Vagina (tissue), 2 donors: ENCODE data around the gene ARHGAP32. TPM values are rescaled to one million over a fixed set of nuclear protein-coding genes. Genes with fewer than 3 reads are reported as not detected.
A peak's percentile ranks its signal among the peaks of the same experiment; 100 is the strongest.
"Not testable (repeated sequence)": the region's sequence is repeated elsewhere in the genome, so short reads cannot be mapped to it uniquely, and the experiment has no call there.

ENCODE experiments used
- DNase-seq, 2 donors: peaks; one replicate each; pipeline ENCODE4 v3.0.0-alpha.2; 2017; ENCODE audit errors: extremely low spot score in 2 of 2
- H3K27ac ChIP-seq: fragments of 200-600 bp; sonication (generic); one replicate; pipeline ENCODE4 v1.5.1; 2019
- H3K27me3 ChIP-seq: fragments of 200-600 bp; sonication (generic); one replicate; pipeline ENCODE4 v1.5.1; 2019
- H3K36me3 ChIP-seq, 2 donors: fragments of 200-600 bp; sonication (generic); one replicate each; pipeline ENCODE4 v1.5.1; 2017 to 2019
- H3K4me1 ChIP-seq: fragments of 200-600 bp; sonication (generic); one replicate; pipeline ENCODE4 v1.5.1; 2019
- H3K4me3 ChIP-seq, 2 donors: fragments of 200-600 bp; sonication (generic); 1 replicate in 1 of 2; 2 replicates in 1 of 2; pipeline ENCODE4 v1.5.1; 2016 to 2019
- H3K9me3 ChIP-seq: fragments of 200-600 bp; sonication (generic); one replicate; pipeline ENCODE4 v1.5.1; 2019
- POLR2A ChIP-seq, 2 donors: fragments of 450-650 bp; IDR thresholded peaks; one replicate each; pipeline ENCODE4 v1.6.1; 2017; ENCODE audit warnings: antibody characterized with exemption in 2 of 2, mild to moderate bottlenecking in 2 of 2, moderate library complexity in 2 of 2
- POLR2AphosphoS5 ChIP-seq, 2 donors: sonication (generic); formaldehyde crosslinking; IDR thresholded peaks; one replicate each; pipeline ENCODE4 v1.9.0; 2017; ENCODE audit warnings: antibody characterized with exemption in 2 of 2, mild to moderate bottlenecking in 2 of 2, low read depth in 1 of 2; ENCODE audit not compliant: insufficient read depth in 1 of 2
- intact Hi-C: fragments of 100-400 bp; cut with DNase I; formaldehyde crosslinking; loops from one replicate; pipeline ENCODE4 v1.15.1; 2023
- total RNA-seq: library from RNA; depleted of rRNA; stranded (reverse); fragments of >200 nt; gene quantifications from one replicate; pipeline ENCODE4 v1.2.3, GENCODE V29; 2016
- TF ChIP-seq, protein P1 (sequence below), 3 experiments: fragments of 450-650 bp in 2 of 3; fragments of 200-600 bp in 1 of 3; sonication (generic) in 1 of 3; IDR thresholded peaks; one replicate each; pipeline ENCODE4 v1.5.1; 2017 to 2019; ENCODE audit warnings: antibody characterized with exemption in 3 of 3, mild to moderate bottlenecking in 2 of 3, moderate library complexity in 2 of 3

Gene ARHGAP32
- total RNA-seq, 1 donor from 2014 or later, result 42.0 TPM

DNA sequence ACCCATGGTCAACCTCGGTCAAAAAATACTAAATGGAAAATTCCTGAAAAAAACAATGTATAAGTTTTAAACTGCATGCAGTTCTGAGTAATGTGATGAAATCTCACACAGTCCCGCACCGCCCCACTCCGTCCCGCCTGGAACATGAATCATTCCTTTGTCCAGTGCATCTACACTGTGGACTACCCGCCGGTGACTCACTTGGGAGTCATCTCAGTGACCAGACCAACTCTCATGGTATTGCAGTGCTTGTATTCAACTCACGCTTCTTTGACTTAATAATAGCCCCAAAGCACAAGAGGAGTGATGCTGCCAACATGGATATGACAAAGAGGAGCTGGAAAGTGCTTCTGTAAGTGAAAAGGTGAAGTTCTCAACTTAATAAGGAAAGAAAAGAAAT is 48.8 kb downstream of the ARHGAP32 start:
- peak in 1 of 2 donors; percentile 92 for DNase-seq
- intact Hi-C loops, result no loop called here

DNA sequence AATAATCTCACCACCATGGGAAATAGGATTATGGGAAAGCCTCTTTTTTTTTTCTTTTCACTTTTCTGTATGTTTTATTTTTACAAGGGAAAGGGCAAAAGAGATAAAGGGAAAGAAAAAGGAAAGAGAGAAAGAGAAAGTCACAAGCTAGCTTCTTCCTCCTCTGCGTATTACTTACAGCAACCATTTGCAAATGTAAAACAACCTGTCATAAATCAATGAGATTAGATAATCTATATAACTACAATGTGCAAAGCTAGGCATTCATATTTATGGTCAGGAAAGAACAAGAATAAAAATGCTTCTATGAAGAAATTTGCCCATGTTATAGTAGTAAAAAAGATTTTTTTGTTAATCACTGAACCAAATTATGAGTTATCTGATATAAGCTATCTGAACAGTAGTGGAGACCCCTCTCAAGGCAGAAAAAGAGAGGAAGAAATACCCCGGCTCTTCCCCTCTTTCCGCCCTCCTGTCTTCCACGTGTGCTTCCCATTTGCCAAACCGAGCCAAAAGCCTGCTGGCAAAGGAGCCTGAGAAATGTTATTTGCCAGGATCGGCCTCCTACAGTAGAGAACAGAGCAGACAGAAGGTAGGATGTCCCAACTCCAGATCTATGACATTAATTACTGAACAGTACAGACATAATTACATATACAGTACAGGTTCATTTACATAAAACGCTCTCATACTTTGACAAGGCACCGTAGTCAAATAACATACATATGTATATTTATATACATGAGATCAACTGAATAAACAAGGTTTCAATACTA is 50.2 kb downstream of the ARHGAP32 start:
- intact Hi-C loops, result no loop called here
- Histone ChIP-seq H3K9me3 (no peaks in the 10 kb centered on the region), H3K4me3 (no peak overlapping the region), H3K27ac (no peak overlapping the region), H3K4me1 (peaks cover 14% of the 10 kb centered on the region), H3K27me3 (no peaks in the 10 kb centered on the region), H3K36me3 (no peaks in the 10 kb centered on the region)
- no peak for DNase-seq
- TF ChIP-seq, protein P1, sequence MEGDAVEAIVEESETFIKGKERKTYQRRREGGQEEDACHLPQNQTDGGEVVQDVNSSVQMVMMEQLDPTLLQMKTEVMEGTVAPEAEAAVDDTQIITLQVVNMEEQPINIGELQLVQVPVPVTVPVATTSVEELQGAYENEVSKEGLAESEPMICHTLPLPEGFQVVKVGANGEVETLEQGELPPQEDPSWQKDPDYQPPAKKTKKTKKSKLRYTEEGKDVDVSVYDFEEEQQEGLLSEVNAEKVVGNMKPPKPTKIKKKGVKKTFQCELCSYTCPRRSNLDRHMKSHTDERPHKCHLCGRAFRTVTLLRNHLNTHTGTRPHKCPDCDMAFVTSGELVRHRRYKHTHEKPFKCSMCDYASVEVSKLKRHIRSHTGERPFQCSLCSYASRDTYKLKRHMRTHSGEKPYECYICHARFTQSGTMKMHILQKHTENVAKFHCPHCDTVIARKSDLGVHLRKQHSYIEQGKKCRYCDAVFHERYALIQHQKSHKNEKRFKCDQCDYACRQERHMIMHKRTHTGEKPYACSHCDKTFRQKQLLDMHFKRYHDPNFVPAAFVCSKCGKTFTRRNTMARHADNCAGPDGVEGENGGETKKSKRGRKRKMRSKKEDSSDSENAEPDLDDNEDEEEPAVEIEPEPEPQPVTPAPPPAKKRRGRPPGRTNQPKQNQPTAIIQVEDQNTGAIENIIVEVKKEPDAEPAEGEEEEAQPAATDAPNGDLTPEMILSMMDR (IDR thresholded peaks at IDR 0.05), result no peak
- TF ChIP-seq POLR2AphosphoS5 (IDR thresholded peaks at IDR 0.05; ENCODE audit: insufficient read depth in 1 of 2, low read depth in 1 of 2) (no peak), POLR2A (IDR thresholded peaks at IDR 0.05) (no peak)

More for the DNA sequence above, 48.8 kb downstream of the ARHGAP32 start:
- Histone ChIP-seq H3K4me1 (peaks cover 14% of the 10 kb centered on the region), H3K36me3 (no peaks in the 10 kb centered on the region), H3K27ac (no peak overlapping the region), H3K4me3 (no peak overlapping the region), H3K27me3 (no peaks in the 10 kb centered on the region), H3K9me3 (no peaks in the 10 kb centered on the region)
- peak in 1 of 2 donors; percentile 64 for TF ChIP-seq POLR2AphosphoS5 (IDR thresholded peaks at IDR 0.05; ENCODE audit: insufficient read depth in 1 of 2, low read depth in 1 of 2)
- TF ChIP-seq, protein P1 (IDR thresholded peaks at IDR 0.05), result no peak

DNA sequence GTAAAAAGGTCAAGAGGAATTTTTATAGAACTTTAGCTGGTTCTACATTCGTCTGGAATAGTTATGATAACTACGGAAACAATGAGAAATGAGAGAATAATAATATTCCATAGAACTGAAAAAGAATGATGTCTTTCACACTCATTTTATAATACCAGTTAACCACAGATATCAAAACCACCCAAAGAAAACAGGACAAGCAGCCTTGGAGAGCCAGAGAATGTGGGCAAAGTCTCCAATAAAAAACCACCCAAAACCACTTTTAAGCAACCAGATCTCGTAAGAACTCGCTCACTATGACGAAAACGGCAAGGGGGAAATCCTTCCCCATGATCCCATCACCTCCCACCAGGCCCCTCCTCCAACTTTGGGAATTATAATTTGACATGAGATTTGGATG is 60.8 kb downstream of the ARHGAP32 start:
- H3K4me1 ChIP-seq, result peaks cover 10% of the 10 kb centered on the region
- H3K27ac ChIP-seq, result no peak overlapping the region
- no peaks in the 10 kb centered on the region for H3K9me3 ChIP-seq
- DNase-seq, result no peak
- H3K27me3 ChIP-seq, result no peaks in the 10 kb centered on the region
- no peaks in the 10 kb centered on the region for H3K36me3 ChIP-seq
- TF ChIP-seq POLR2A (IDR thresholded peaks at IDR 0.05) (no peak), POLR2AphosphoS5 (IDR thresholded peaks at IDR 0.05; ENCODE audit: insufficient read depth in 1 of 2, low read depth in 1 of 2) (no peak)
- TF ChIP-seq, protein P1 (IDR thresholded peaks at IDR 0.05), result no peak
- H3K4me3 ChIP-seq, result no peak overlapping the region
- intact Hi-C loops, result no loop called here

DNA sequence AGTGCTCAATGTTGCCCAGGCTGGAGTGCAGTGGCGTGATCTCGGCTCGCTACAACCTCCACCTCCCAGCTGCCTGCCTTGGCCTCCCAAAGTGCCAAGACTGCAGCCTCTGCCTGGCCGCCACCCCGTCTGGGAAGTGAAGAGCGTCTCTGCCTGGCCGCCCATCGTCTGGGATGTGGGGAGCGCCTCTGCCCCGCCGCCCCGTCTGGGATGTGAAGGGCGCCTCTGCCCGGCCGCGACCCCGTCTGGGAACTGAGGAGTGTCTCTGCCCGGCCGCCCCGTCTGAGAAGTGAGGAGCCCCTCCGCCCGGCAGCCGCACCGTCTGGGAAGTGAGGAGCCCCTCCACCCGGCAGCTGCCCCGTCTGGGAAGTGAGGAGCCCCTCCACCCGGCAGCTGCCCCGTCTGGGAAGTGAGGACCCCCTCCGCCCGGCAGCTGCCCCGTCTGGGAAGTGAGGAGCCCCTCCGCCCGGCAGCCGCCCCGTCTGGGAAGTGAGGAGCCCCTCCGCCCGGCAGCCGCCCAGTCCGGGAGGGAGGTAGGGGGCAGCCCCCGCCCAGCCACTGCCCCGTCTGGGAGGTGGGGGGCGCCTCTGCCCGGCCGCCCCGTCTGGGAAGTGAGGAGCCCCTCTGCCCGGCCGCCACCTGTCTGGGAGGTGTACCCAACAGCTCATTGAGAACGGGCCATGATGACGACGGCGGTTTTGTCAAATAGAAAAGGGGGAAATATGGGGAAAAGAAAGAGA is 63.1 kb downstream of the ARHGAP32 start:
- H3K4me3 ChIP-seq, intact Hi-C loops, H3K27me3 ChIP-seq, H3K9me3 ChIP-seq, H3K4me1 ChIP-seq, H3K27ac ChIP-seq, H3K36me3 ChIP-seq, DNase-seq: not testable (repeated sequence)

DNA sequence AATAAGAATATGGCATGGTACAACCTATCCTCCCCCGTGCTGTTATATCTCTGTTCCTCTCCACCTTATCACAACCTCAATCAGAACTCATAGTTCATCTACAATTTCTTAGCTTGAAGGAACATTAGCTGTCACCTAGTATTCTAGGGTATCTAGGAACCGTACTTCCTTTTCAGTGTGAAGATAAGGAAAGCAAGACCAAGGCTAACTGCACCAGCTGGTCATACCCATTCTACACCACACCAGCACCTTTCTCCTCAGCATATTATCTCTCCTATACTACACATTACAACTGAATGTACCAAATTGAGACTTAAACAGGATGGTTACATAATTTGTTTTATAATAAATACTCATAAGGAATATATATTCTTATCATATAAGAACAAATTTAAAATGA is 73.1 kb downstream of the ARHGAP32 start:
- intact Hi-C loops, result no loop called here
- no peak for DNase-seq
- H3K27ac ChIP-seq, result no peak overlapping the region
- no peaks in the 10 kb centered on the region for H3K9me3 ChIP-seq
- H3K27me3 ChIP-seq, result no peaks in the 10 kb centered on the region
- TF ChIP-seq, protein P1 (IDR thresholded peaks at IDR 0.05), result no peak
- TF ChIP-seq POLR2AphosphoS5 (IDR thresholded peaks at IDR 0.05; ENCODE audit: insufficient read depth in 1 of 2, low read depth in 1 of 2), result no peak
- no peak for TF ChIP-seq POLR2A (IDR thresholded peaks at IDR 0.05)
- no peak overlapping the region for H3K4me3 ChIP-seq
- H3K4me1 ChIP-seq, result no peaks in the 10 kb centered on the region
- H3K36me3 ChIP-seq, result no peaks in the 10 kb centered on the region
